CD4-positive, alpha-beta memory T cell (primary cell): ENCODE measurements around the gene PMF1. TPM values are rescaled to one million over a fixed set of nuclear protein-coding genes. Genes with fewer than 3 reads are reported as not detected.

ENCODE experiments used
- CTCF ChIA-PET: fragments of 350-600 bp; sonication (Branson Sonifier 250); formaldehyde crosslinking; loops from one replicate; lab custom pipeline; 2021; ENCODE audit warnings: inconsistent platforms; ENCODE audit not compliant: partially characterized antibody; lab: Charles Lee
- POLR2A ChIA-PET: fragments of 350-600 bp; sonication (Branson Sonifier 250); formaldehyde crosslinking; loops from one replicate; lab custom pipeline; 2021; ENCODE audit not compliant: partially characterized antibody; lab: Charles Lee
- DNase-seq, 5 donors: peaks; one replicate each; pipeline versions ENCODE4 v3.0.0 to v3.0.0-alpha.2; 2020 to 2022; ENCODE audit warnings: mixed read lengths in 1 of 5
- H3K27ac ChIP-seq: one replicate; pipeline ENCODE4 v1.7.0; 2013; ENCODE audit warnings: low read depth, low read length
- H3K27me3 ChIP-seq: 2 replicates; pipeline ENCODE4 v1.7.0; 2013; ENCODE audit warnings: mild to moderate bottlenecking, low read length, moderate library complexity; ENCODE audit not compliant: insufficient read depth
- H3K36me3 ChIP-seq: 2 replicates; pipeline ENCODE4 v1.7.0; 2013; ENCODE audit warnings: mild to moderate bottlenecking, low read length, moderate library complexity; ENCODE audit not compliant: insufficient read depth
- H3K4me1 ChIP-seq: 2 replicates; pipeline ENCODE4 v1.7.0; 2013; ENCODE audit warnings: mild to moderate bottlenecking, low read length, moderate library complexity; ENCODE audit not compliant: insufficient read depth
- H3K4me3 ChIP-seq, 2 donors: one replicate each; pipeline ENCODE4 v1.7.0; 2013; ENCODE audit warnings: low read length in 2 of 2, mild to moderate bottlenecking in 1 of 2
- H3K9me3 ChIP-seq, 2 donors: one replicate each; pipeline ENCODE4 v1.7.0; 2013; ENCODE audit warnings: low read length in 2 of 2, control low read depth in 1 of 2; ENCODE audit not compliant: control insufficient read depth in 1 of 2
- H3K27ac Mint-ChIP-seq, 7 donors: one replicate each; pipeline ENCODE4 v1.8.0; 2020 to 2021; ENCODE audit warnings: mixed read lengths in 7 of 7, mild to moderate bottlenecking in 6 of 7, inconsistent platforms in 3 of 7, moderate library complexity in 3 of 7
- H3K27me3 Mint-ChIP-seq, 2 donors: one replicate each; pipeline ENCODE4 v1.8.0; 2020 to 2021; ENCODE audit warnings: mixed read lengths in 2 of 2
- H3K36me3 Mint-ChIP-seq, 2 donors: one replicate each; pipeline ENCODE4 v1.8.0; 2020 to 2021; ENCODE audit warnings: mixed read lengths in 2 of 2, inconsistent platforms in 1 of 2, mild to moderate bottlenecking in 1 of 2
- H3K4me1 Mint-ChIP-seq, 4 donors: one replicate each; pipeline ENCODE4 v1.8.0; 2020 to 2021; ENCODE audit warnings: mixed read lengths in 4 of 4, mild to moderate bottlenecking in 1 of 4
- H3K4me3 Mint-ChIP-seq, 8 donors: one replicate each; pipeline ENCODE4 v1.8.0; 2020 to 2021; ENCODE audit warnings: mixed read lengths in 8 of 8, mild to moderate bottlenecking in 7 of 8, moderate library complexity in 6 of 8, inconsistent platforms in 3 of 8
- H3K9me3 Mint-ChIP-seq, 8 donors: one replicate each; pipeline ENCODE4 v1.8.0; 2020 to 2021; ENCODE audit warnings: mixed read lengths in 8 of 8, mild to moderate bottlenecking in 5 of 8, inconsistent platforms in 3 of 8, moderate library complexity in 1 of 8
- intact Hi-C: fragments of 100-400 bp; cut with micrococcal nuclease; formaldehyde crosslinking; loops from one replicate; pipeline ENCODE4 v1.15.1; 2023
- polyA plus RNA-seq, 2 donors: library from polyadenylated mRNA; unstranded; fragments of 300-500 nt; fragmentation: Illumina TruSeq; gene quantifications; one replicate each; pipeline ENCODE4 v1.2.3, GENCODE V29; 2021
- total RNA-seq, 2 experiments: library from RNA; stranded (reverse); gene quantifications; one replicate each; pipeline ENCODE4 v1.2.3, GENCODE V29; 2021

PMF1 gene
- total and polyA plus RNA-seq, 4 experiments from 2014 or later: 39.0 to 106 (median 56.8) TPM

GRCh38 chr1:156283521-156283920, 70.7 kb downstream of the PMF1 start:
- Histone ChIP-seq H3K27me3 (no peaks in the 10 kb centered on the region), H3K4me3 (peak overlapping the region; percentile 93 to 96), H3K36me3 (peaks cover 11% of the 10 kb centered on the region), H3K9me3 (no peaks in the 10 kb centered on the region), H3K27ac (peak overlapping the region; percentile 80), H3K4me1 (peaks cover 38% of the 10 kb centered on the region)
- H3K36me3 Mint-ChIP-seq: peaks cover 2 to 24% of the 10 kb centered on the region in 2 donors
- H3K27ac Mint-ChIP-seq: peak overlapping the region; percentile 42 to 99 (median 96)
- H3K4me1 Mint-ChIP-seq: peaks cover 23 to 51% (median 35%) of the 10 kb centered on the region in 4 donors
- intact Hi-C loops: loop anchor here (2.0 kb wide), 1 partner anchor 229 kb away; the partner anchor contains the start of gene LAMTOR2
- H3K27me3 Mint-ChIP-seq: no peaks in the 10 kb centered on the region
- peaks cover 0 to 1% (median 0%) of the 10 kb centered on the region in 8 donors for H3K9me3 Mint-ChIP-seq
- DNase-seq: no peak
- POLR2A ChIA-PET: interaction anchor here (0.8 to 4.1 kb wide), 21 partner anchors 8 to 1022 kb away, joined by 3 to 50 read pairs (median 6); partner anchors contain the start of genes CCT3, GLMP, HDGF and LAMTOR2
- peak overlapping the region; percentile 90 to 99 (median 96) for H3K4me3 Mint-ChIP-seq
- CTCF ChIA-PET: interaction anchor here (1.0 to 2.0 kb wide), 6 partner anchors 8 to 102 kb away, joined by 3 to 5 read pairs (median 3); no protein-coding TSS in a partner anchor

DNA sequence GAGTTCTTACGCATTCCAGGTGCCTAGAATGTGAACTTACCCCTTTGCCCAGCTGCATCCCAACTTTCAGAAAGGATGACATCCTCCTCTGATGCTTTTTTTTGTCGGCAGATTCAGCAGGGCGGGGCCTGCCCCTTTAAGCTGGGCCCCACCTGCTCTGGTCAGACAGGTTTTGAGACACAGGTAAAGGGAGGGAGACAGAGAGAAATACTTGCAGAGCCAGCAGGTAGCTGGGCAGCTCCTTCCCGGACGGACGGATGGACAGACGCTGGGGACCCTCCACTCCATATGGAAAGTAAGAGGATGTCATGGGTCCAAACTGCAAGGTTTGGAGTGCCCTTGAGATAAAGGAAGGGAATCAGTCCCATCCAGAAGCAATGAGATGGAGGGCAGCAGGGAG, 71.3 kb downstream of the PMF1 start, which contains the start of gene TMEM79:
TMEM79 (plus strand) TSS at position 214 of the 400 bp plus-strand sequence. CDS start 902 bp downstream, outside the sequence.
- Mint-ChIP-seq H3K36me3 (peaks cover 5 to 26% of the 10 kb centered on the region in 2 donors), H3K9me3 (peaks cover 0 to 1% (median 0%) of the 10 kb centered on the region in 8 donors), H3K27ac (peak within 1 kb of the TSS; percentile 42 to 99 (median 96)), H3K4me3 (peak within 1 kb of the TSS; percentile 90 to 99 (median 96)), H3K27me3 (no peaks in the 10 kb centered on the region), H3K4me1 (peaks cover 23 to 51% (median 35%) of the 10 kb centered on the region in 4 donors)
- ChIA-PET POLR2A (interaction anchor here (1.1 to 4.1 kb wide), 3 partner anchors 10 to 91 kb away, joined by 4 to 50 read pairs (median 5); partner anchors contain the start of genes GLMP and SLC25A44), CTCF (interaction anchor here (1.0 to 2.0 kb wide), 4 partner anchors 9 to 102 kb away, joined by 3 to 5 read pairs (median 3); no protein-coding TSS in a partner anchor)
- Histone ChIP-seq H3K27me3 (no peaks in the 10 kb centered on the region), H3K4me1 (peaks cover 38% of the 10 kb centered on the region), H3K4me3 (peak within 1 kb of the TSS; percentile 93 to 96), H3K27ac (peak within 1 kb of the TSS; percentile 80), H3K36me3 (peaks cover 10% of the 10 kb centered on the region), H3K9me3 (no peaks in the 10 kb centered on the region)
- DNase-seq: no peak
- intact Hi-C loops: no loop called here

DNA sequence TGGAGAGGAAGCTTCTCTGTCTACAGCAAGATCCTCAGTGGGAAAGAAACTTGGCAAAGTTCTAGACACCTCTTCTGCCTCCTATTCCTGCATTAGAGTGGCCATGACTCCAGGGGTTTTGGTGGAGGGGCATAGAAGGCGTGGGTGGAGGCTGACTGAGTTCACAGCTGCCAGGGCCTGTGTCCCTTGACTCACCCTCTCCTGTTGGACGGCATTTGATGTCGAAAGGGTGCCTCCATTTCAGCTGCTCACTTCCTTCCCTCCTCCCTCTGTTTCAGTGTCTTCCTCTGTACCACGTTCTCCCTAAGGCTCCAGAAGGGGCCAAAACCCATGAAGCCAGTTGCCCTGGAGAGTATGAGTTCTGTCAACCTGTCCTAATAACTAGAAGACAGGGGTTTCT, 72.0 kb downstream of the PMF1 start:
- Mint-ChIP-seq H3K4me1 (peaks cover 23 to 51% (median 35%) of the 10 kb centered on the region in 4 donors), H3K4me3 (peak overlapping the region in 1 of 8 donors; percentile 21), H3K9me3 (peaks cover 0 to 1% (median 0%) of the 10 kb centered on the region in 8 donors), H3K36me3 (peaks cover 8 to 29% of the 10 kb centered on the region in 2 donors), H3K27ac (peak overlapping the region in 1 of 7 donors; percentile 7), H3K27me3 (no peaks in the 10 kb centered on the region)
- Histone ChIP-seq H3K27me3 (no peaks in the 10 kb centered on the region), H3K36me3 (peaks cover 10% of the 10 kb centered on the region), H3K9me3 (no peaks in the 10 kb centered on the region), H3K4me3 (no peak overlapping the region), H3K27ac (no peak overlapping the region), H3K4me1 (peaks cover 36% of the 10 kb centered on the region)
- intact Hi-C loops: no loop called here
- DNase-seq: no peak
- POLR2A ChIA-PET: interaction anchor here (1.1 to 4.1 kb wide), 2 partner anchors 10 to 48 kb away, joined by 4 to 50 read pairs; partner anchors contain the start of gene GLMP
- CTCF ChIA-PET: interaction anchor here (1.4 to 2.0 kb wide), 2 partner anchors 9 to 60 kb away, joined by 3 to 5 read pairs; no protein-coding TSS in a partner anchor

DNA sequence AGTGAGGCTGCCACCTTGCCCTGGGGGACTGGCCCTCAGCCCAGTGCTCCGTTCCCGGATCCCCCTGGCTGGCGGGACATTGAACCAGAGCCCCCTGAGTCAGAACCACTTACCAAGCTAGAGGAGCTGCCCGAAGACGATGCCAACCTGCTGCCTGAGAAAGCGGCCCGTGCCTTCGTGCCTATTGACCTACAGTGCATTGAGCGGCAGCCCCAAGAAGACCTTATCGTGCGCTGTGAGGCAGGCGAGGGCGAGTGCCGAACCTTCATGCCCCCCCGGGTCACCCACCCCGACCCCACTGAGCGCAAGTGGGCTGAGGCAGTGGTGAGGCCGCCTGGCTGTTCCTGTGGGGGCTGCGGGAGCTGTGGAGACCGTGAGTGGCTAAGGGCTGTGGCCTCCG, 72.6 kb downstream of the PMF1 start:
- Histone ChIP-seq H3K4me3 (no peak overlapping the region), H3K36me3 (peaks cover 6% of the 10 kb centered on the region), H3K4me1 (peaks cover 29% of the 10 kb centered on the region), H3K9me3 (no peaks in the 10 kb centered on the region), H3K27me3 (no peaks in the 10 kb centered on the region), H3K27ac (no peak overlapping the region)
- no peak overlapping the region for H3K4me3 Mint-ChIP-seq
- ChIA-PET CTCF (interaction anchor here (1.6 kb wide), 1 partner anchor 100 kb away, joined by 4 read pairs; no protein-coding TSS in a partner anchor), POLR2A (interaction anchor here (1.3 kb wide), 1 partner anchor 9 kb away, joined by 4 read pairs; no protein-coding TSS in a partner anchor)
- no peaks in the 10 kb centered on the region for H3K27me3 Mint-ChIP-seq
- H3K9me3 Mint-ChIP-seq: peaks cover 0 to 1% (median 0%) of the 10 kb centered on the region in 8 donors
- intact Hi-C loops: no loop called here
- no peak for DNase-seq
- H3K27ac Mint-ChIP-seq: no peak overlapping the region
- H3K36me3 Mint-ChIP-seq: peaks cover 12 to 31% of the 10 kb centered on the region in 2 donors
- peaks cover 23 to 47% (median 29%) of the 10 kb centered on the region in 4 donors for H3K4me1 Mint-ChIP-seq

DNA sequence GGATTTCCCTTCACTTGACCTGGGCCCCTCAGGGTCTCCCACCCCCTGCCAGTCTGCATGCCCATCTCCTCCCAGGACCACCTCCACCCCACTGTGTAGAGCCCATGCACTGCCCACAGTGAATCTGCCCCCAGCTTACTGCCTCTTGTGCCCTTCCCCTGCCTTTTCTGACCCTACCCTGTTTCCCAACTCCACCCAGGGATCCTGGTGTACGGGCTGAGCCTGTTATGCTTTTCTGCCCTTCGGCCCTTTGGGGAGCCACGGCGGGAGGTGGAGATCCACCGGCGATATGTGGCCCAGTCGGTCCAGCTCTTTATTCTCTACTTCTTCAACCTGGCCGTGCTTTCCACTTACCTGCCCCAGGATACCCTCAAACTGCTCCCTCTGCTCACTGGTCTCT, 73.3 kb downstream of the PMF1 start:
- Histone ChIP-seq H3K4me1 (peaks cover 23% of the 10 kb centered on the region), H3K36me3 (peaks cover 6% of the 10 kb centered on the region), H3K9me3 (no peaks in the 10 kb centered on the region), H3K27me3 (no peaks in the 10 kb centered on the region), H3K27ac (no peak overlapping the region), H3K4me3 (no peak overlapping the region)
- no peak overlapping the region for H3K27ac Mint-ChIP-seq
- intact Hi-C loops: no loop called here
- ChIA-PET POLR2A (interaction anchor here (1.3 kb wide), 1 partner anchor 8 kb away, joined by 4 read pairs; no protein-coding TSS in a partner anchor), CTCF (interaction anchor here (1.6 kb wide), 1 partner anchor 100 kb away, joined by 4 read pairs; no protein-coding TSS in a partner anchor)
- DNase-seq: no peak
- H3K27me3 Mint-ChIP-seq: no peaks in the 10 kb centered on the region
- H3K4me3 Mint-ChIP-seq: no peak overlapping the region
- H3K9me3 Mint-ChIP-seq: peaks cover 0 to 1% (median 0%) of the 10 kb centered on the region in 8 donors
- H3K36me3 Mint-ChIP-seq: peaks cover 12 to 31% of the 10 kb centered on the region in 2 donors
- H3K4me1 Mint-ChIP-seq: peaks cover 19 to 40% (median 25%) of the 10 kb centered on the region in 4 donors

Other genes with a start within 250 kb of the PMF1 start
- gene ARHGEF2, start 234.5 kb upstream of the PMF1 start, total RNA-seq: 100 to 1,000 TPM; 190 to 198 TPM
- gene ARHGEF2, start 234.5 kb upstream of the PMF1 start, polyA plus RNA-seq: 10 to 100 TPM in 1 of 2 donors, 1 to 10 TPM in 1; 6.7 to 30.4 TPM
- gene SSR2, start 192.1 kb upstream of the PMF1 start, total RNA-seq: 100 to 1,000 TPM; 252 to 276 TPM
- 100 to 1,000 TPM; 349 to 442 TPM for gene SSR2, start 192.1 kb upstream of the PMF1 start, polyA plus RNA-seq
- gene UBQLN4, start 159.2 kb upstream of the PMF1 start, total RNA-seq: 10 to 100 TPM; 38.0 to 39.5 TPM
- gene UBQLN4, start 159.2 kb upstream of the PMF1 start, polyA plus RNA-seq: 10 to 100 TPM in 1 of 2 donors, 1 to 10 TPM in 1; 8.9 to 12.7 TPM
- gene LAMTOR2, start 158.2 kb upstream of the PMF1 start, total RNA-seq: 10 to 100 TPM; 33.0 to 35.5 TPM
- gene LAMTOR2, start 158.2 kb upstream of the PMF1 start, polyA plus RNA-seq: 100 to 1,000 TPM; 136 to 151 TPM
- 1 to 10 TPM in 1 of 2 experiments, under 1 TPM in 1; 0.53 to 1.5 TPM for gene RAB25, start 151.8 kb upstream of the PMF1 start, total RNA-seq
- 1 to 10 TPM; 5.9 to 6.6 TPM for gene RAB25, start 151.8 kb upstream of the PMF1 start, polyA plus RNA-seq
- not detected for gene MEX3A, start 130.5 kb upstream of the PMF1 start, total RNA-seq
- gene MEX3A, start 130.5 kb upstream of the PMF1 start, polyA plus RNA-seq: not detected
- gene LMNA, start 98.3 kb upstream of the PMF1 start, total RNA-seq: 10 to 100 TPM; 29.7 to 33.8 TPM
- gene LMNA, start 98.3 kb upstream of the PMF1 start, polyA plus RNA-seq: 10 to 100 TPM; 19.1 to 47.1 TPM
- 1 to 10 TPM; 1.2 TPM for gene SEMA4A, start 59.4 kb upstream of the PMF1 start, total RNA-seq
- gene SEMA4A, start 59.4 kb upstream of the PMF1 start, polyA plus RNA-seq: 1 to 10 TPM in 1 of 2 donors, under 1 TPM in 1; 0.88 to 1.3 TPM
- gene SLC25A44, start 18.9 kb upstream of the PMF1 start, total RNA-seq: 10 to 100 TPM; 21.2 to 23.3 TPM
- 10 to 100 TPM in 1 of 2 donors, 1 to 10 TPM in 1; 9.8 to 15.3 TPM for gene SLC25A44, start 18.9 kb upstream of the PMF1 start, polyA plus RNA-seq
- gene BGLAP, start 29.2 kb downstream of the PMF1 start, total RNA-seq: 1 to 10 TPM; 7.2 to 7.7 TPM
- not detected for gene BGLAP, start 29.2 kb downstream of the PMF1 start, polyA plus RNA-seq
- gene PAQR6, start 35.0 kb downstream of the PMF1 start, total RNA-seq: 1 to 10 TPM; 1.7 to 1.9 TPM
- gene PAQR6, start 35.0 kb downstream of the PMF1 start, polyA plus RNA-seq: under 1 TPM; 0.11 to 0.22 TPM
- 10 to 100 TPM; 69.8 to 71.6 TPM for gene SMG5, start 69.8 kb downstream of the PMF1 start, total RNA-seq
- 10 to 100 TPM in 1 of 2 donors, 1 to 10 TPM in 1; 6.1 to 25.6 TPM for gene SMG5, start 69.8 kb downstream of the PMF1 start, polyA plus RNA-seq
- gene TMEM79, start 71.3 kb downstream of the PMF1 start, total RNA-seq: 10 to 100 TPM; 14.7 to 16.8 TPM
- gene TMEM79, start 71.3 kb downstream of the PMF1 start, polyA plus RNA-seq: 1 to 10 TPM in 1 of 2 donors, under 1 TPM in 1; 0.93 to 7.3 TPM
- 10 to 100 TPM; 22.1 to 28.4 TPM for gene GLMP, start 82.7 kb downstream of the PMF1 start, total RNA-seq
- 10 to 100 TPM; 21.3 to 23.5 TPM for gene GLMP, start 82.7 kb downstream of the PMF1 start, polyA plus RNA-seq
- gene VHLL, start 86.3 kb downstream of the PMF1 start, total RNA-seq: under 1 TPM; 0.52 to 0.53 TPM
- gene VHLL, start 86.3 kb downstream of the PMF1 start, polyA plus RNA-seq: not detected
- 100 to 1,000 TPM; 109 TPM for gene CCT3, start 125.3 kb downstream of the PMF1 start, total RNA-seq
- gene CCT3, start 125.3 kb downstream of the PMF1 start, polyA plus RNA-seq: 100 to 1,000 TPM; 195 to 234 TPM
- gene TSACC, start 125.5 kb downstream of the PMF1 start, total RNA-seq: not detected
- under 1 TPM in 1 of 2 donors, not detected in 1; 0.32 TPM for gene TSACC, start 125.5 kb downstream of the PMF1 start, polyA plus RNA-seq
- gene RHBG, start 156.2 kb downstream of the PMF1 start, total RNA-seq: not detected
- gene RHBG, start 156.2 kb downstream of the PMF1 start, polyA plus RNA-seq: not detected